HepG2 (cell line): ENCODE results near the gene MAPK8IP3. TPM values are rescaled to one million over a fixed set of nuclear protein-coding genes. Genes with fewer than 3 reads are reported as not detected.

Source experiments
- ARID5B ChIP-seq: IDR thresholded peaks from 2 replicates; pipeline ENCODE4 v1.4.0; 2020; ENCODE audit warnings: mild to moderate bottlenecking, missing genetic modification reagents
- CEBPG ChIP-seq: IDR thresholded peaks from 2 replicates; pipeline ENCODE4 v1.6.1; 2016
- GFI1 ChIP-seq: sonication (generic); formaldehyde crosslinking; IDR thresholded peaks from 2 replicates; pipeline ENCODE4 v1.5.0; 2020; ENCODE audit warnings: missing genetic modification reagents, mild to moderate bottlenecking, borderline replicate concordance
- HNF4A ChIP-seq: sonication (generic); formaldehyde crosslinking; IDR thresholded peaks from 2 replicates; pipeline ENCODE4 v1.4.0; 2020; ENCODE audit warnings: missing genetic modification reagents
- HOXA7 ChIP-seq: sonication (generic); formaldehyde crosslinking; IDR thresholded peaks from 2 replicates; pipeline ENCODE4 v1.8.1; 2022; ENCODE audit warnings: mild to moderate bottlenecking, missing genetic modification reagents, moderate library complexity
- JUND ChIP-seq: sonication (generic); formaldehyde crosslinking; IDR thresholded peaks from 2 replicates; pipeline ENCODE4 v1.8.0; 2022; ENCODE audit warnings: mild to moderate bottlenecking, missing genetic modification reagents
- KAT2B ChIP-seq: fragments of 150-350 bp; IDR thresholded peaks from 2 replicates; pipeline ENCODE4 v1.6.1; 2014; ENCODE audit warnings: low read depth, low read length, borderline replicate concordance
- ZBTB4 ChIP-seq: sonication (generic); formaldehyde crosslinking; IDR thresholded peaks from 2 replicates; pipeline ENCODE4 v1.4.0; 2020; ENCODE audit warnings: missing genetic modification reagents, mild to moderate bottlenecking, borderline replicate concordance
- ZMYM3 ChIP-seq: sonication (generic); formaldehyde crosslinking; IDR thresholded peaks from 2 replicates; pipeline ENCODE4 v1.5.1; 2020; ENCODE audit warnings: mild to moderate bottlenecking, missing genetic modification reagents
- ZNF251 ChIP-seq: sonication (generic); formaldehyde crosslinking; IDR thresholded peaks from 2 replicates; pipeline ENCODE4 v1.9.0; 2021; ENCODE audit warnings: mild to moderate bottlenecking, missing genetic modification reagents
- ZNF329 ChIP-seq: sonication (generic); formaldehyde crosslinking; IDR thresholded peaks from 2 replicates; pipeline ENCODE4 v1.9.0; 2021; ENCODE audit warnings: low read depth, mild to moderate bottlenecking, missing genetic modification reagents
- ZNF430 ChIP-seq: sonication (generic); formaldehyde crosslinking; IDR thresholded peaks from 2 replicates; pipeline ENCODE4 v1.9.0; 2021; ENCODE audit warnings: mild to moderate bottlenecking, missing genetic modification reagents
- ZNF644 ChIP-seq: IDR thresholded peaks from 2 replicates; pipeline ENCODE4 v1.6.1; 2016; ENCODE audit warnings: low read depth
- ZNF687 ChIP-seq: sonication (generic); formaldehyde crosslinking; IDR thresholded peaks from 2 replicates; pipeline ENCODE4 v1.5.1; 2020; ENCODE audit warnings: mild to moderate bottlenecking, missing genetic modification reagents, moderate library complexity
- ZNF816 ChIP-seq: sonication (generic); formaldehyde crosslinking; IDR thresholded peaks from 2 replicates; pipeline ENCODE4 v1.8.0; 2022; ENCODE audit warnings: missing genetic modification reagents, mild to moderate bottlenecking, borderline replicate concordance
- ZUFSP ChIP-seq: sonication (generic); formaldehyde crosslinking; IDR thresholded peaks from 2 replicates; pipeline ENCODE4 v1.9.0; 2021; ENCODE audit warnings: missing genetic modification reagents, mild to moderate bottlenecking, borderline replicate concordance
- polyA plus RNA-seq, 8 experiments: library from polyadenylated mRNA; depleted of rRNA in 3 of 8; stranded (reverse) in 7 of 8; unstranded in 1 of 8; fragments of >200 nt; fragmentation: Illumina TruSeq in 4 of 8; extraction: Trizol in 4 of 8; gene quantifications; 2 replicates each; pipeline versions ENCODE4 v1.2.1 to v1.2.3, GENCODE V29; 2011 to 2016; ENCODE audit warnings: low read depth in 4 of 8, missing spikeins in 1 of 8, mixed read lengths in 1 of 8; ENCODE audit not compliant: insufficient read depth in 1 of 8
- total RNA-seq, 5 experiments: library from RNA; depleted of rRNA; stranded (reverse); fragments of >200 nt; fragmentation: Illumina TruSeq; extraction: Trizol; gene quantifications; 2 replicates each; pipeline ENCODE4 v1.2.3, GENCODE V29; 2016; ENCODE audit warnings: low read depth in 1 of 5

MAPK8IP3 gene
- total and polyA plus RNA-seq, 2 of the 13 experiments (the other 11 are each of a cell fraction or from before 2014, with no cell fraction given), result 25.1 to 41.7 TPM

- 0 out of 2 replicates have a peak, but pooled peaks have one; percentile 26 for TF ChIP-seq ZMYM3 (CRISPR knock-in tag)
- peak; percentile 64 for TF ChIP-seq HNF4A
- no peak for TF ChIP-seq ZNF816 (CRISPR knock-in tag)
- peak; percentile 53; the same call in 1 of the 2 replicates for TF ChIP-seq CEBPG
- peak; percentile 43 for TF ChIP-seq ARID5B (CRISPR knock-in tag)
- peak; percentile 58 for TF ChIP-seq ZNF687
- TF ChIP-seq ZNF251 (CRISPR knock-in tag), result no peak
- TF ChIP-seq ZNF430 (CRISPR knock-in tag), result no peak
- no peak for TF ChIP-seq KAT2B
- TF ChIP-seq ZUFSP, result no peak
- TF ChIP-seq ZBTB4 (CRISPR knock-in tag), result 0 out of 2 replicates have a peak, but pooled peaks have one; percentile 30
- TF ChIP-seq GFI1 (CRISPR knock-in tag), result no peak
- no peak for TF ChIP-seq ZNF644 (CRISPR knock-in tag)
- TF ChIP-seq ZNF329, result no peak
- TF ChIP-seq JUND (CRISPR knock-in tag), result no peak
- TF ChIP-seq HOXA7 (CRISPR knock-in tag), result no peak
Observed at GRCh38 chr16:1710811-1711507, 5.0 kb downstream of the MAPK8IP3 start (continued).
